GM21717 (cell line): Measurements from ENCODE around the gene ABHD12.
A peak's percentile ranks its signal among the peaks of the same experiment; 100 is the strongest.

Experiments used
- ATAC-seq: cut with Tn5 transposase; IDR thresholded peaks from one replicate; pipeline ENCODE4 v1.9.1; 2021; ENCODE audit warnings: mild to moderate bottlenecking, moderate library complexity; ENCODE audit not compliant: unreplicated experiment

The ABHD12 gene

GRCh38 chr20:25309395-25310267 is 81.0 kb downstream of the ABHD12 start:
- ATAC-seq: no peak

GRCh38 chr20:25308671-25309394 is 81.8 kb downstream of the ABHD12 start:
- no peak for ATAC-seq

GRCh38 chr20:25308083-25308491 is 82.5 kb downstream of the ABHD12 start:
- ATAC-seq: no peak

- ATAC-seq: no peak
Observed at GRCh38 chr20:25306991-25307903, 83.4 kb downstream of the ABHD12 start.

GRCh38 chr20:25304025-25304549 is 86.5 kb downstream of the ABHD12 start:
- no peak for ATAC-seq

- no peak for ATAC-seq
Observed at GRCh38 chr20:25303292-25304024, 87.2 kb downstream of the ABHD12 start.

GRCh38 chr20:25302596-25302995 is 88.0 kb downstream of the ABHD12 start:
- ATAC-seq: no peak

- no peak for ATAC-seq
Observed at GRCh38 chr20:25301357-25301920, 89.2 kb downstream of the ABHD12 start.

GRCh38 chr20:25300496-25301170 is 90.0 kb downstream of the ABHD12 start:
- ATAC-seq: no peak

- ATAC-seq: no peak
Observed at GRCh38 chr20:25299806-25300205, 90.8 kb downstream of the ABHD12 start.

GRCh38 chr20:25297141-25297905 is 93.3 kb downstream of the ABHD12 start:
- peak; percentile 70 for ATAC-seq

- no peak for ATAC-seq
Observed at GRCh38 chr20:25296094-25297093, 94.2 kb downstream of the ABHD12 start.

- no peak for ATAC-seq
Observed at GRCh38 chr20:25295386-25296093, 95.1 kb downstream of the ABHD12 start.

- no peak for ATAC-seq
Observed at GRCh38 chr20:25294459-25295385, 95.9 kb downstream of the ABHD12 start.

- no peak for ATAC-seq
Observed at GRCh38 chr20:25293910-25294458, 96.7 kb downstream of the ABHD12 start.
